ENCODE measurements around the gene MORN2.

GRCh38 chr2:38892819-38893218, 17.0 kb downstream of the MORN2 start:
- TF ChIP-seq CTCF (IDR thresholded peaks at IDR 0.05) = no peak
- no peak for TF ChIP-seq POLR2A (IDR thresholded peaks at IDR 0.05)
